ENCODE results near the gene BLOC1S1.

DNA sequence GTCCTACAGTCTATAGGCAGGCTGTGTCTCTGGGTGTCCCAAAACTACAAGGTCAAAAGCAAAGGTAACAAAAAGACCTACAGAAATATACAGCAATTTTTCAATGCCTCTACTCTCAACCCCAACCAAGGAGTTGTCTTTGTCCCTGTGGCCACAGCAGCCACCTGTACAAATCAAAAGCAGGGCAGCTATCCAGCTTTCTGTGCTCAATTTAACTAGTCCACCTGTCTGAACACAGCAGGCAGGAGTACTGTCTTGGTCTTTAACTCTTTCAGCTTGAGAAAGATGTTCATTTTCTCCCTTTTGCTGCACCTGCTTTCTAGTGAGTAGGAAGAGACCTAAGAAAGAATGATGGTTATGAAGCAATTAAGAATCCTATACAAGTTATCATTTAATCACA lies 46.8 kb downstream of the BLOC1S1 start:
- no peak for TF ChIP-seq CTCF (IDR thresholded peaks at IDR 0.05)
- no peak for TF ChIP-seq ZFX (IDR thresholded peaks at IDR 0.05; ENCODE audit: borderline replicate concordance)
